ENCODE data around the gene CHCHD10.

The CHCHD10 gene

GRCh38 chr22:23767673-23768548, at the start of gene CHCHD10:
Gene CHCHD10 (minus strand): TSS chr22:23767972. CDS start chr22:23767874, 98 bp downstream.
- peak; percentile 62 for DNase-seq (ENCODE audit: low read depth)

DNA sequence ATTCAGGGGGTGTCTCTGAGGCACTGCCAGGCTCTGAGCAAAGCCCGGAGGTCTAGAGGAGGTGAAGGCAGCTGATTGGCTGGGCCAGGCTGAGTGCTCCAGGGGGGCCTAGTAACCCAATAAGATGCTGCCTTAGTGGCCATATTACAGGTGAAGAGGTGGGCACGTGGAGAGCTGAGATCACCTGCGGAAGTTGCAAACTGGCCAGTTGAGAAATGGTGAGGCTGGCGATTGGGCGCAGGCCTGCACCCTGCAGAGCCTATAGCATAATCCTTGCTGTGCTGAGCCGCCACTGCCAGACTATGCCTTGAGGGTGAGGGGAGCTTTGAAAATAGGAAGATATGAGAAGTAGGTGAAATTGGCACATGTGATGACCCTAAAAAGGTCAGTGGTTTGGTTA, 49.4 kb upstream of the CHCHD10 start:
- no peak for DNase-seq (ENCODE audit: low read depth)

GRCh38 chr22:23816156-23816976, 48.6 kb upstream of the CHCHD10 start:
- no peak for DNase-seq (ENCODE audit: low read depth)

DNA sequence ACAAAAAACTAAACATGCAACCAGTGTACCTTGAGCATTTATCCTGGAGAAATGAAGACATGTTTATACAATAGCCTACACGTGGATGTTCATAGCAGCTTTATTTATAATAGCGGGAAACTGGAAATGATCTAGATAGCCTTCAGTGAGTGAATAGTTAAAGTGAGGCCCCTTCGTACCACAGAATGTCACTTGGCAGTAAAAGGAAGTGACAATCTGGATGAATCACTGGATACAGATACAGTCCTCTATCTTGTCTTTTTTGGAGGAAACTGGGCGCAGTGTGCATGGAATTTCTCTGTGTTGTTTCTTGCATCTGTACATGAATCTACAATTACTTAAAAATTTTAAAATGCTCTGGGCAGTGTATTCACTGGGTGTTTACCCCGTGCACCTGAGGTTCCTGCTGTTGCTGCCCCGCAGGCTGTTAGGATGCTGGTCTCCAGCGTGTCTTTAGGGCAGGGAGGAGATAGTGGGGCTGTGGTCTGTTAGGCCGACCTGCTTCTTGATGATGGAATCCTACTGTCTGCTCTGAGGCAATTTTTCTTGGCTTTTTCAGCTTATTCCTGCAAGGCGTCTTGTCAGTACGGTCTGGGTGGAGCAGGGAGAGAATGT, 47.9 kb upstream of the CHCHD10 start:
- DNase-seq (ENCODE audit: low read depth) = no peak

DNA sequence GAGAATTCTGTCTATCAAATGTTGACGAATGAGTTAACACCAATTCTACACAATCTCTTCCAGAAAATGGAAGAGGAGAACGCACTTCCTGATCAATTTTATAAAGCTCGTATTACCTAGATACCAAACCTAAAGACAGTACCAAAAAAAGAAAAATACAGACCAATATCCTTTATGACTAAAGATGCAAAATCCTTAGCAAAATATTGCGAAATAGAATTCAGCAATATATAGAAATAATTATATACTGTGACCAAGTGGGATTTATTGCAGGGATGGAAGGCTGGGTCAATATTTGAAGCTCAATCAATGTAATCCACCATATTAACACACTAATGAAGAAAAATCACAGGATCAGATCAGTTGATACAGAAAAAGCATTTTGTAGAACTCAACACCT, 44.6 kb upstream of the CHCHD10 start:
- DNase-seq (ENCODE audit: low read depth) = no peak

DNA sequence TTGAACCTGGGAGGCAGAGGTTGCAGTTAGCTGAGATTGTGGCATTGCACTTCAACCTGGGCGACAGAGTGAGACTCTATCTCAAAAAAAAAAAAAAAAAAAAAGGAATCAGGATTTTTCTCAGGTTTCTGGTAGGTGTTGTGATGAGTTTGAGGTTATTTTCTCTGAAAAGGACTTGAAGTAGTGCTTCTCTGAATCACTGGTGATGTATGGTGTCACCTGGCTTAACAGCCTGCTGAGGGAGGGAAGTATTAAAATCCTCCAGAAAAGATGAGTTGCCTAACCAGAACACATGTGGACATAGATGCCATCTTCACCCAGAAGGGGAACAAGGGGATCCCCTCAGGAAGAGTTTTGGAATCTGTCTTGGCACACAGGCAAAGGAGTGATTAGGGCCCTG, 39.1 kb upstream of the CHCHD10 start:
- DNase-seq (ENCODE audit: low read depth) = no peak

- DNase-seq (ENCODE audit: low read depth) = no peak
Observed at GRCh38 chr22:23804781-23805291, 37.1 kb upstream of the CHCHD10 start.

- DNase-seq (ENCODE audit: low read depth) = no peak
Observed at GRCh38 chr22:23803001-23803819, 35.4 kb upstream of the CHCHD10 start.

- DNase-seq (ENCODE audit: low read depth) = no peak
Observed at GRCh38 chr22:23801886-23802377, 34.2 kb upstream of the CHCHD10 start.

GRCh38 chr22:23801238-23801821, 33.6 kb upstream of the CHCHD10 start:
- DNase-seq (ENCODE audit: low read depth) = no peak

GRCh38 chr22:23800297-23801237, 32.8 kb upstream of the CHCHD10 start:
- DNase-seq (ENCODE audit: low read depth) = no peak

- no peak for DNase-seq (ENCODE audit: low read depth)
Observed at GRCh38 chr22:23796461-23796860, 28.7 kb upstream of the CHCHD10 start.

DNA sequence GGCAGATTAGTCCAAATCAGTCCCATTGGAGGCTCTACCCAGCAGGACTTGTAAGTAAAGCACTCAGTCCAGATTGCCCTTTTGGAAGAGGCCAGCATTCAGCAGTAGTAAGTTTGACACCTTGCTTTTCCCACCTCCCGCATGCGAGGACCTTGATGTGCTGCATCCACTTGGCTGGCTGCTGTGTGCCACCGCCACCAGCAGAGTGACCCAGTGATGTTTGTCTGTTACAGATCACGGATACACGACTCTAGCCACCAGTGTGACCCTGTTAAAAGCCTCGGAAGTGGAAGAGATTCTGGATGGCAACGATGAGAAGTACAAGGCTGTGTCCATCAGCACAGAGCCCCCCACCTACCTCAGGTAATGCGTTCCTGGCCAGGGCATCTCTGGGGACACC, 25.6 kb upstream of the CHCHD10 start:
- no peak for DNase-seq (ENCODE audit: low read depth)

DNA sequence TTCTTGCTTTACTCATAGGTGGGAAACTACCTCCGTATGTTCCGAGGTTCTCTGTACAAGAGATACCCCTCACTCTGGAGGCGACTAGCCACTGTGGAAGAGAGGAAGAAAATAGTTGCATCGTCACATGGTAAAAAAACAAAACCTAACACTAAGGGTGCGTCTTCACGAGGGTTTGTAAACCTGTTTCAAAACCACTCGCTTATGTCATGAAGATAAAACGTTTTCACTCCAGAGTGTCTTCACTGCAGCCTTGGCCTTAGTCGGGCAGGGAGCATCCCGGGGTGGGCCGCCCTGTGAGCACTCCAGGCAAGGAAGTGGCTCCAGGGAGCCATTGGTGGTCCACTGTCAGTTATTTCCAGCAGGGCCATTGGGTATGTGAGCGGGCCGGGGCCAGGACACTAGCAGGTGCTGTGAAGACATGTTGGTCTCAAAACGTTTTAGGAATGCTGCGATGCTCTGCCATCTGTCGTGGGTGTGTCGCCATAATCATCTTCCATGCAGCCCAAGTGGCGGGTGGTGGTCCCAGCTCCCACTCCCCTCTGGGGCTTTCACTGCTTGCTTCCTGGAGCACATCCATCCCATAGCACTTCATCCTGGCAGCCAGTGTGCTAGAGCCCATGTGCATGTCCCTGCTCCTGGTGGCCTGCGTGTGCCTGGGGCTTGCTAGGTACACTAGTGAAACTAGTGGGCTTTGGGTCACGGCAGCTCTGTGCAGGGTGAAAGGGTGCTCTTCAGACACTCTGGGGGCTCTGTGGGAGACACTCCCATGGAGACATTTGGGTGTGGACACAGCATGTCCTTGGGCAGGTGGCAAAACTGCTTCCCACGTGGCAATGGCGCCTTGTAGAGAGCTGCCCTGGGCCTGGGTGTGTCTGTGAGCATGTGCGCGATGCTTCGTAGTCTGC, 24.2 kb upstream of the CHCHD10 start:
- DNase-seq (ENCODE audit: low read depth) = no peak

DNA sequence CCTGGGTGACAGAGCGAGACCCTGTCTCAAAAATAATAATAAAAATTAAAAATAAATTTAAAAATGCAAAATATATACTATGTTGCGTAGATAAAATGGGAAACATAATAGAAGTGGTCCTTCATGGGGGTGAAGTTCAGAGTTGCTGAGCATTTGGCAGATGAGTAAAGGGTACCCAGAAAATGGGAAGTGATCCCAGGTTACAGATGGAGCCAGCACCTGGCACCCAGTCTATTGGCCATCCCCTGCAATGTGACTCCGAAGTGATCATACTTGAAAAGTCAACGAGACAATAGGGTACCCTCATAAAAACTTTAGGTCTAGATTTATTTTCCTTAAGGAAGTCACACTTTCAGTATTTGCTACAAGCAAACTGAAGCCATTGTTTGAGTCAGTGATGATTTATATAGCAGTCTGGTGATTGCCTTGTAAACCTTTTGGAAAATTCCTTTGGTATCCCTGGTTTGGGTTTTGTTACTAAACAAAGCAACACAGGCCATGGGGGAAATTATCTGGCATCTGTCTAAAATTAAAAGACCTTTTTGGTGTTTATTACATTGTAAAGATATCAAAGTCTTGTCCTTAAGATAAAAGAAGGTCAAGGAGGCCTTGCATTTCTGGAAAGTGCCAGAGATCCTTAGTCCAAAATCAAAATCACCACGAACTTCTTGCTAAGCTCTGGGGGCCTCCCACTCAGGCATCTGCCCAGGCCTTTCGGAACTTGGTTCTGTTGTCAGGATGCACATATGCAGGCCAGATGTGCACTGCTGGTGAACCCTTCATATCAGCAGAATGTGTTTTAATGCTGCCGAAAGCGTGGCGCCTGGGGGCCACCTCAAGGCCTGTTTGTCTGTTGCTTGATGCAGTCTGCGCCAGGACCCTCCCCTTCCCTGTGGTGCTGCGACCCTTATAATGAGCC, 23.3 kb upstream of the CHCHD10 start:
- no peak for DNase-seq (ENCODE audit: low read depth)

- no peak for DNase-seq (ENCODE audit: low read depth)
Observed at GRCh38 chr22:23789638-23790037, 21.9 kb upstream of the CHCHD10 start.

GRCh38 chr22:23789121-23789520, 21.3 kb upstream of the CHCHD10 start:
- DNase-seq (ENCODE audit: low read depth) = no peak

- no peak for DNase-seq (ENCODE audit: low read depth)
Observed at GRCh38 chr22:23787910-23788309, 20.1 kb upstream of the CHCHD10 start.

All from stimulated activated CD8-positive, alpha-beta memory T cell treated with anti-CD3 and anti-CD28 coated beads, Interleukin-7, amount 100 ng/mL, for 24 hours (primary cell).